ENCODE data around the gene SRPX2. TPM values are rescaled to one million over a fixed set of nuclear protein-coding genes. Genes with fewer than 3 reads are reported as not detected.

Gene SRPX2
- 10 to 100 TPM in 1 of 2 donors, 1 to 10 TPM in 1; 5.4 to 10.4 TPM for total RNA-seq
- 1 to 10 TPM; 1.7 to 4.0 TPM for polyA plus RNA-seq (ENCODE audit: insufficient read length in 2 of 2)
- long read RNA-seq, donor 1, full-length matches to known transcripts = 4 of 4 reads
- long read RNA-seq, donor 1, partial matches to known transcripts = 0 of 4 reads
- long read RNA-seq, donor 1, other reads (novel, unspliced or antisense) = 0 of 4 reads
- long read RNA-seq, donor 2 = 0 reads
- long read RNA-seq, donor 3 = 0 reads
- long read RNA-seq, donor 4, full-length matches to known transcripts = 8 of 8 reads
- long read RNA-seq, donor 4, partial matches to known transcripts = 0 of 8 reads
- long read RNA-seq, donor 4, other reads (novel, unspliced or antisense) = 0 of 8 reads

GRCh38 chrX:100643956-100644860, at the start of gene SRPX2:
TSS of gene SRPX2 (plus strand) at chrX:100644199. CDS start at chrX:100646323, 2,124 bp downstream.
- H3K9me3 ChIP-seq (ENCODE audit: control insufficient read depth, insufficient read depth, low read length) = no peaks in the 10 kb centered on the region
- peaks cover under 1% of the 10 kb centered on the region for H3K27me3 ChIP-seq (ENCODE audit: control insufficient read depth, insufficient read depth, low read length)
- peak in 1 of 6 donors; percentile 7 for DNase-seq (ENCODE audit: low read depth in 4 of 6, low spot score in 6 of 6)
- H3K36me3 ChIP-seq (ENCODE audit: control insufficient read depth, insufficient read depth, low read length) = no peaks in the 10 kb centered on the region
- H3K4me3 ChIP-seq (ENCODE audit: low read depth, low read length) = no peak within 1 kb of the TSS
- no peak within 1 kb of the TSS for H3K27ac ChIP-seq (ENCODE audit: low read depth, low read length)
- WGBS (ENCODE audit: insufficient coverage) = 58% methylated on average over 5 of the region's 11 CpGs
- H3K4me1 ChIP-seq (ENCODE audit: control insufficient read depth, insufficient read depth, low read length) = no peaks in the 10 kb centered on the region

- WGBS (ENCODE audit: insufficient coverage) = no CpG with 5 or more reads among the region's 2 CpGs
- Histone ChIP-seq H3K4me3 (ENCODE audit: low read depth, low read length) (no peak overlapping the region), H3K36me3 (ENCODE audit: control insufficient read depth, insufficient read depth, low read length) (no peaks in the 10 kb centered on the region), H3K27me3 (ENCODE audit: control insufficient read depth, insufficient read depth, low read length) (peaks cover 3% of the 10 kb centered on the region), H3K4me1 (ENCODE audit: control insufficient read depth, insufficient read depth, low read length) (no peaks in the 10 kb centered on the region), H3K9me3 (ENCODE audit: control insufficient read depth, insufficient read depth, low read length) (no peaks in the 10 kb centered on the region), H3K27ac (ENCODE audit: low read depth, low read length) (no peak overlapping the region)
- DNase-seq (ENCODE audit: low read depth in 4 of 6, low spot score in 6 of 6) = no peak
Measured at GRCh38 chrX:100596601-100597000, 47.4 kb upstream of the SRPX2 start.

- Histone ChIP-seq H3K4me3 (ENCODE audit: low read depth, low read length) (no peak overlapping the region), H3K4me1 (ENCODE audit: control insufficient read depth, insufficient read depth, low read length) (no peaks in the 10 kb centered on the region), H3K27me3 (ENCODE audit: control insufficient read depth, insufficient read depth, low read length) (peaks cover 3% of the 10 kb centered on the region), H3K27ac (ENCODE audit: low read depth, low read length) (no peak overlapping the region), H3K36me3 (ENCODE audit: control insufficient read depth, insufficient read depth, low read length) (no peaks in the 10 kb centered on the region), H3K9me3 (ENCODE audit: control insufficient read depth, insufficient read depth, low read length) (no peaks in the 10 kb centered on the region)
- WGBS (ENCODE audit: insufficient coverage) = no CpG with 5 or more reads among the region's 9 CpGs
- no peak for DNase-seq (ENCODE audit: low read depth in 4 of 6, low spot score in 6 of 6)
Measured at GRCh38 chrX:100599456-100599855, 44.5 kb upstream of the SRPX2 start.

GRCh38 chrX:100600340-100600739, 43.7 kb upstream of the SRPX2 start:
- no peaks in the 10 kb centered on the region for H3K4me1 ChIP-seq (ENCODE audit: control insufficient read depth, insufficient read depth, low read length)
- H3K9me3 ChIP-seq (ENCODE audit: control insufficient read depth, insufficient read depth, low read length) = no peaks in the 10 kb centered on the region
- H3K4me3 ChIP-seq (ENCODE audit: low read depth, low read length) = no peak overlapping the region
- H3K27ac ChIP-seq (ENCODE audit: low read depth, low read length) = no peak overlapping the region
- peaks cover 6% of the 10 kb centered on the region for H3K27me3 ChIP-seq (ENCODE audit: control insufficient read depth, insufficient read depth, low read length)
- no peaks in the 10 kb centered on the region for H3K36me3 ChIP-seq (ENCODE audit: control insufficient read depth, insufficient read depth, low read length)
- no peak for DNase-seq (ENCODE audit: low read depth in 4 of 6, low spot score in 6 of 6)

- no peak for DNase-seq (ENCODE audit: low read depth in 4 of 6, low spot score in 6 of 6)
- Histone ChIP-seq H3K36me3 (ENCODE audit: control insufficient read depth, insufficient read depth, low read length) (no peaks in the 10 kb centered on the region), H3K4me1 (ENCODE audit: control insufficient read depth, insufficient read depth, low read length) (no peaks in the 10 kb centered on the region), H3K9me3 (ENCODE audit: control insufficient read depth, insufficient read depth, low read length) (no peaks in the 10 kb centered on the region), H3K27ac (ENCODE audit: low read depth, low read length) (no peak overlapping the region), H3K4me3 (ENCODE audit: low read depth, low read length) (no peak overlapping the region), H3K27me3 (ENCODE audit: control insufficient read depth, insufficient read depth, low read length) (peaks cover 6% of the 10 kb centered on the region)
- WGBS (ENCODE audit: insufficient coverage) = no CpG with 5 or more reads among the region's 1 CpG
Measured at GRCh38 chrX:100600758-100601157, 43.2 kb upstream of the SRPX2 start.

- Histone ChIP-seq H3K4me3 (ENCODE audit: low read depth, low read length) (no peak overlapping the region), H3K27ac (ENCODE audit: low read depth, low read length) (no peak overlapping the region), H3K4me1 (ENCODE audit: control insufficient read depth, insufficient read depth, low read length) (no peaks in the 10 kb centered on the region), H3K27me3 (ENCODE audit: control insufficient read depth, insufficient read depth, low read length) (peaks cover 5% of the 10 kb centered on the region), H3K9me3 (ENCODE audit: control insufficient read depth, insufficient read depth, low read length) (no peaks in the 10 kb centered on the region), H3K36me3 (ENCODE audit: control insufficient read depth, insufficient read depth, low read length) (no peaks in the 10 kb centered on the region)
- DNase-seq (ENCODE audit: low read depth in 4 of 6, low spot score in 6 of 6) = no peak
- no CpG with 5 or more reads among the region's 1 CpG for WGBS (ENCODE audit: insufficient coverage)
Measured at GRCh38 chrX:100606753-100607152, 37.2 kb upstream of the SRPX2 start.

GRCh38 chrX:100609591-100609990, 34.4 kb upstream of the SRPX2 start:
- Histone ChIP-seq H3K9me3 (ENCODE audit: control insufficient read depth, insufficient read depth, low read length) (no peaks in the 10 kb centered on the region), H3K4me1 (ENCODE audit: control insufficient read depth, insufficient read depth, low read length) (no peaks in the 10 kb centered on the region), H3K36me3 (ENCODE audit: control insufficient read depth, insufficient read depth, low read length) (no peaks in the 10 kb centered on the region), H3K4me3 (ENCODE audit: low read depth, low read length) (no peak overlapping the region), H3K27me3 (ENCODE audit: control insufficient read depth, insufficient read depth, low read length) (peaks cover 5% of the 10 kb centered on the region), H3K27ac (ENCODE audit: low read depth, low read length) (no peak overlapping the region)
- WGBS (ENCODE audit: insufficient coverage) = 0% methylated on average over 1 of the region's 1 CpG
- peak in 1 of 6 donors; percentile 19 for DNase-seq (ENCODE audit: low read depth in 4 of 6, low spot score in 6 of 6)

- Histone ChIP-seq H3K36me3 (ENCODE audit: control insufficient read depth, insufficient read depth, low read length) (no peaks in the 10 kb centered on the region), H3K27ac (ENCODE audit: low read depth, low read length) (no peak overlapping the region), H3K4me1 (ENCODE audit: control insufficient read depth, insufficient read depth, low read length) (no peaks in the 10 kb centered on the region), H3K9me3 (ENCODE audit: control insufficient read depth, insufficient read depth, low read length) (no peaks in the 10 kb centered on the region), H3K27me3 (ENCODE audit: control insufficient read depth, insufficient read depth, low read length) (no peaks in the 10 kb centered on the region), H3K4me3 (ENCODE audit: low read depth, low read length) (no peak overlapping the region)
- DNase-seq (ENCODE audit: low read depth in 4 of 6, low spot score in 6 of 6) = no peak
- no CpG with 5 or more reads among the region's 5 CpGs for WGBS (ENCODE audit: insufficient coverage)
Measured at GRCh38 chrX:100611951-100612350, 32.0 kb upstream of the SRPX2 start.

GRCh38 chrX:100615005-100615404, 29.0 kb upstream of the SRPX2 start:
- H3K27me3 ChIP-seq (ENCODE audit: control insufficient read depth, insufficient read depth, low read length) = no peaks in the 10 kb centered on the region
- H3K9me3 ChIP-seq (ENCODE audit: control insufficient read depth, insufficient read depth, low read length) = no peaks in the 10 kb centered on the region
- H3K4me1 ChIP-seq (ENCODE audit: control insufficient read depth, insufficient read depth, low read length) = no peaks in the 10 kb centered on the region
- 45% methylated on average over 1 of the region's 3 CpGs for WGBS (ENCODE audit: insufficient coverage)
- no peaks in the 10 kb centered on the region for H3K36me3 ChIP-seq (ENCODE audit: control insufficient read depth, insufficient read depth, low read length)
- H3K4me3 ChIP-seq (ENCODE audit: low read depth, low read length) = no peak overlapping the region
- H3K27ac ChIP-seq (ENCODE audit: low read depth, low read length) = no peak overlapping the region
- peak in 3 of 6 donors; percentile 11 to 64 (median 61) for DNase-seq (ENCODE audit: low read depth in 4 of 6, low spot score in 6 of 6)

Measured in spinal cord (tissue), 10 donors.